ENCODE results near the gene PSME3IP1. TPM values are rescaled to one million over a fixed set of nuclear protein-coding genes. Genes with fewer than 3 reads are reported as not detected.
A peak's percentile ranks its signal among the peaks of the same experiment; 100 is the strongest.
"Not testable (repeated sequence)": the region's sequence is repeated elsewhere in the genome, so short reads cannot be mapped to it uniquely, and the experiment has no call there.

The PSME3IP1 gene
- total RNA-seq, 2 experiments from 2014 or later, result 106 to 110 TPM

GRCh38 chr16:57192720-57193486 lies 7.1 kb upstream of the PSME3IP1 start:
- CTCF ChIA-PET, result no interaction called here
- H3K36me3 Mint-ChIP-seq (ENCODE audit: low read depth), result peaks cover 4% of the 10 kb centered on the region
- H3K9me3 Mint-ChIP-seq, result no peaks in the 10 kb centered on the region
- no peak overlapping the region for H3K27ac Mint-ChIP-seq
- no peaks in the 10 kb centered on the region for H3K27me3 Mint-ChIP-seq (ENCODE audit: low read depth)
- H3K4me1 Mint-ChIP-seq (ENCODE audit: low read depth), result peaks cover 49% of the 10 kb centered on the region
- intact Hi-C loops (cut with micrococcal nuclease), result loop anchor here (5.0 kb wide), 1 partner anchor 34 kb away; no protein-coding TSS in a partner anchor
- no peak for DNase-seq
- no peak overlapping the region for H3K4me3 Mint-ChIP-seq

GRCh38 chr16:57192146-57192545 lies 6.3 kb upstream of the PSME3IP1 start:
- Mint-ChIP-seq H3K36me3 (ENCODE audit: low read depth) (peaks cover 4% of the 10 kb centered on the region), H3K9me3 (no peaks in the 10 kb centered on the region), H3K27ac (no peak overlapping the region), H3K4me1 (ENCODE audit: low read depth) (peaks cover 55% of the 10 kb centered on the region), H3K27me3 (ENCODE audit: low read depth) (no peaks in the 10 kb centered on the region), H3K4me3 (no peak overlapping the region)
- no peak for DNase-seq
- CTCF ChIA-PET, result no interaction called here
- intact Hi-C loops (cut with micrococcal nuclease), result loop anchor here (5.0 kb wide), 1 partner anchor 35 kb away; no protein-coding TSS in a partner anchor

GRCh38 chr16:57191056-57191571 lies 5.3 kb upstream of the PSME3IP1 start:
- CTCF ChIA-PET, result interaction anchor here (1.3 to 1.5 kb wide), 2 partner anchors 98 to 109 kb away, joined by 4 read pairs; partner anchors contain the start of gene CPNE2
- Mint-ChIP-seq H3K4me1 (ENCODE audit: low read depth) (peaks cover 50% of the 10 kb centered on the region), H3K36me3 (ENCODE audit: low read depth) (peaks cover 6% of the 10 kb centered on the region), H3K9me3 (no peaks in the 10 kb centered on the region), H3K27ac (no peak overlapping the region), H3K4me3 (no peak overlapping the region), H3K27me3 (ENCODE audit: low read depth) (no peaks in the 10 kb centered on the region)
- DNase-seq, result no peak
- intact Hi-C loops (cut with micrococcal nuclease), result loop anchor here (5.0 kb wide), 1 partner anchor 36 kb away; no protein-coding TSS in a partner anchor

DNA sequence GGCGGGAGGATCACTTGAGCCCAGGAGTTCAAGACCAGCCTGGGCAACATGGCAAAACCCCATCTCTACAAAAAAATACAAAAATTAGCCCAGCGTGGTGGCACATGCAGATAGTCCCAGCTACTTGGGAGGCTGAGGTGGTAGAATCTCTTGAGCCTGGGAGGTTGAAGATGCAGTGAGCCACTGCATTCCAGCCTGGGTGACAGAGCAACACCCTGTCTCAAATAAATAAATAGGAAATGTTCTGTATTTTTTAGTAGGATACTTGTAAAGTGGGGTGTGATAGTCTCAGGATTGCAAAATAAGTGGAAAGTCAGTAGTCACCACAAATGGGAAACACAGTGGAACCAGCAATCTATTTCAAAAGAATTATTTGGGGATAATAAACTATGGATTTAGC lies 4.3 kb upstream of the PSME3IP1 start:
- H3K36me3 Mint-ChIP-seq (ENCODE audit: low read depth), result peaks cover 6% of the 10 kb centered on the region
- no peak for DNase-seq
- CTCF ChIA-PET, result interaction anchor here (1.3 to 1.5 kb wide), 2 partner anchors 97 to 110 kb away, joined by 4 read pairs; partner anchors contain the start of gene CPNE2
- H3K4me1 Mint-ChIP-seq (ENCODE audit: low read depth), result peaks cover 49% of the 10 kb centered on the region
- intact Hi-C loops (cut with micrococcal nuclease), result loop anchor here (5.0 kb wide), 1 partner anchor 37 kb away; no protein-coding TSS in a partner anchor
- H3K27ac Mint-ChIP-seq, result no peak overlapping the region
- no peaks in the 10 kb centered on the region for H3K27me3 Mint-ChIP-seq (ENCODE audit: low read depth)
- no peaks in the 10 kb centered on the region for H3K9me3 Mint-ChIP-seq
- H3K4me3 Mint-ChIP-seq, result no peak overlapping the region

- H3K36me3 Mint-ChIP-seq (ENCODE audit: low read depth); H3K4me3 Mint-ChIP-seq; DNase-seq; H3K27ac Mint-ChIP-seq; H3K9me3 Mint-ChIP-seq; H3K27me3 Mint-ChIP-seq (ENCODE audit: low read depth): not testable (repeated sequence)
- intact Hi-C loops (cut with micrococcal nuclease), result loop anchor here (5.0 kb wide), 1 partner anchor 228 kb away; no protein-coding TSS in a partner anchor
- CTCF ChIA-PET, result interaction anchor here (1.5 kb wide), 1 partner anchor 97 kb away, joined by 4 read pairs; the partner anchor contains the start of gene CPNE2
- H3K4me1 Mint-ChIP-seq (ENCODE audit: low read depth), result peaks cover 54% of the 10 kb centered on the region
Observed at GRCh38 chr16:57189527-57189926, 3.7 kb upstream of the PSME3IP1 start.

DNA sequence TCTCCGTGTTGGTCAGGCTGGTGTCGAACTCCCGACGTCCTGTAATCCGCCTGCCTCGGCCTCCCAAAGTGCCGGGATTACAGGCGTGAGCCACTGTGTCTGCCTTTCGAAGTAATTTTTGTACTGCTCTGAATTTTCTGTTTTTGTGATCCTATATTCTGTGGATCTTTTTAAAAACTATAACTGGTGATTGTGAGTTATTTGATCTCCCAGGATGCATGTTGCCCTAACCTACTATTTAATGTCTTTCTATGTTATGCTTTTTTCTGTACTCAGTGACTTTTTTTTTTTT lies 2.8 kb upstream of the PSME3IP1 start:
- H3K4me1 Mint-ChIP-seq (ENCODE audit: low read depth), result peaks cover 53% of the 10 kb centered on the region
- no peak overlapping the region for H3K4me3 Mint-ChIP-seq
- no peaks in the 10 kb centered on the region for H3K27me3 Mint-ChIP-seq (ENCODE audit: low read depth)
- H3K36me3 Mint-ChIP-seq (ENCODE audit: low read depth), result peaks cover 6% of the 10 kb centered on the region
- no peak overlapping the region for H3K27ac Mint-ChIP-seq
- CTCF ChIA-PET, result no interaction called here
- no peak for DNase-seq
- no peaks in the 10 kb centered on the region for H3K9me3 Mint-ChIP-seq
- intact Hi-C loops (cut with micrococcal nuclease), result loop anchor here (5.0 kb wide), 1 partner anchor 229 kb away; no protein-coding TSS in a partner anchor

- Mint-ChIP-seq H3K4me1 (ENCODE audit: low read depth) (peaks cover 48% of the 10 kb centered on the region), H3K27ac (peak overlapping the region; percentile 95), H3K4me3 (peak overlapping the region; percentile 97)
- CTCF ChIA-PET, result interaction anchor here (1.1 kb wide), 1 partner anchor 576 kb away, joined by 3 read pairs; no protein-coding TSS in a partner anchor
- H3K27me3 Mint-ChIP-seq (ENCODE audit: low read depth); DNase-seq; H3K9me3 Mint-ChIP-seq; H3K36me3 Mint-ChIP-seq (ENCODE audit: low read depth): not testable (repeated sequence)
- intact Hi-C loops (cut with micrococcal nuclease), result loop anchor here (2.0 to 5.0 kb wide), 2 partner anchors 97 to 229 kb away; partner anchors contain the start of gene PLLP
Observed at GRCh38 chr16:57187902-57188710, 2.3 kb upstream of the PSME3IP1 start.

- Mint-ChIP-seq H3K36me3 (ENCODE audit: low read depth) (peaks cover 6% of the 10 kb centered on the region), H3K4me1 (ENCODE audit: low read depth) (peaks cover 47% of the 10 kb centered on the region), H3K9me3 (no peaks in the 10 kb centered on the region), H3K4me3 (peak overlapping the region; percentile 97), H3K27ac (peak overlapping the region; percentile 95), H3K27me3 (ENCODE audit: low read depth) (no peaks in the 10 kb centered on the region)
- intact Hi-C loops (cut with micrococcal nuclease), result loop anchor here (1.0 to 5.0 kb wide), 9 partner anchors 57 to 578 kb away; partner anchors contain the start of genes CCDC102A, KATNB1, NLRC5 and PLLP
- CTCF ChIA-PET, result interaction anchor here (1.1 to 1.4 kb wide), 2 partner anchors 95 to 575 kb away, joined by 3 to 4 read pairs; partner anchors contain the start of gene CPNE2
- peak; percentile 31 for DNase-seq
Observed at GRCh38 chr16:57186872-57187854, 1.3 kb upstream of the PSME3IP1 start.

DNA sequence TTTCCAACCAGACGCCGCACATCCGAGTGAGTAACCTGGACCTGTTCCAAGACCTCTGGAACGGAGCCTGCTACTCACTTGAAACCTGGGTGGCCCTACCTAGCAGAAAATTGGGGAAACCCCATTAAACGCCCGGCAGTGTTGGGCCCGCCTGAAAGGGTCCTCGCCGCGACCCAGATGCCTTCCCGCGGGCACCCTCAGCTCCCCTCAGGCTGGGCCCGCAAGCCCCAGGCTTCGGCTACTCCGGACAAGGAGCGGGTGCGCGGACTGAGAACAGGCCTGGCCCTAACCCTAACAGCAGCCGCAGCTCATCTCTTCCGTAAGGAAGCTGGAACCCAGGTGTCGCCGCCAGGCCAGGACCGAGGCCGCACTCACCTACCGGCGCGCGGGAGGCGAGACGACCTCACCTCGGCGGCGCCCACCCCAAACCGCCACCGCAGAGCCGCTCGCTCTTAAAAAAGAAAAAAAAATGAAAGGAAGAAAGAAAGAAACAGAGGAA lies 344 bp downstream of the PSME3IP1 start:
- DNase-seq, result peak; percentile 52
- CTCF ChIA-PET, result interaction anchor here (0.6 to 1.1 kb wide), 7 partner anchors 10 to 270 kb away, joined by 3 to 6 read pairs (median 3); no protein-coding TSS in a partner anchor
- H3K27me3 Mint-ChIP-seq (ENCODE audit: low read depth), result no peaks in the 10 kb centered on the region
- H3K4me1 Mint-ChIP-seq (ENCODE audit: low read depth), result peaks cover 50% of the 10 kb centered on the region
- intact Hi-C loops (cut with micrococcal nuclease), result loop anchor here (5.0 kb wide), 1 partner anchor 232 kb away; no protein-coding TSS in a partner anchor
- no peaks in the 10 kb centered on the region for H3K9me3 Mint-ChIP-seq
- H3K36me3 Mint-ChIP-seq (ENCODE audit: low read depth), result peaks cover 6% of the 10 kb centered on the region
- H3K27ac Mint-ChIP-seq, result peak overlapping the region; percentile 95
- H3K4me3 Mint-ChIP-seq, result peak overlapping the region; percentile 97

DNA sequence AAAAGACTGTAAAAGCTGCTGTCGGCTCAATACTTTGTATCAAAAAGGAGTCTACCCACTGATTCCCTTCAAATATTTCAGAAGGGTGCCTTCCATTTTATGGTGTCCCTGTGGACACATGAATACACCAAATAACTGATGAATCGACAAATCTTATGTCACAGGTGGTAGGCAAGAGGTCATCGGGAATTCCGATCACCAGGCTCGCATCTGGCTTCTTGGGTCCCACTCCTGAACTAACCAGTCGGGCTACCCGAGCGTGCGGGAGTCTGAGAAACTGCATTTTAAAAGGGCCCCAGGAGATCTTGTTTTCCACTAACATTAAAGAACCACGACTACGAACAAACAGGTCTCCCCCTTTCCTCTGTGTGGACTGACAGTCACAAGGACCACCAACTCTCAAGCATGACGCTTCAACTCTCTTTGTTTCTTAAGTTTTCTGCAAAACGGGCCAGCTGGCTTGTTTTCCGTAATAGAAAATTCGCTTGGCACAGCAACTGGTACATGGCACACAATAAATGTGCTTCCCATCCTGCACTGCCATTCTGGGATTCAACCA lies 873 bp downstream of the PSME3IP1 start:
- H3K9me3 Mint-ChIP-seq, result no peaks in the 10 kb centered on the region
- peaks cover 48% of the 10 kb centered on the region for H3K4me1 Mint-ChIP-seq (ENCODE audit: low read depth)
- H3K27me3 Mint-ChIP-seq (ENCODE audit: low read depth), result no peaks in the 10 kb centered on the region
- H3K27ac Mint-ChIP-seq, result peak overlapping the region; percentile 95
- intact Hi-C loops (cut with micrococcal nuclease), result loop anchor here (5.0 kb wide), 1 partner anchor 232 kb away; no protein-coding TSS in a partner anchor
- DNase-seq, result no peak
- peak overlapping the region; percentile 97 for H3K4me3 Mint-ChIP-seq
- CTCF ChIA-PET, result interaction anchor here (0.7 to 1.1 kb wide), 3 partner anchors 9 to 269 kb away, joined by 3 read pairs; no protein-coding TSS in a partner anchor
- H3K36me3 Mint-ChIP-seq (ENCODE audit: low read depth), result peaks cover 6% of the 10 kb centered on the region
